HK-2 (cell line): ENCODE measurements around the gene GRID1.
"Not testable (repeated sequence)": the region's sequence is repeated elsewhere in the genome, so short reads cannot be mapped to it uniquely, and the experiment has no call there.

Experiments used
- DNase-seq: peaks from one replicate; pipeline ENCODE4 v3.0.0-alpha.2; 2018; ENCODE audit not compliant: unreplicated experiment

Gene GRID1

GRCh38 chr10:85874208-85874607 lies 492.4 kb downstream of the GRID1 start:
- DNase-seq = no peak

GRCh38 chr10:85873063-85873462 lies 493.5 kb downstream of the GRID1 start:
- no peak for DNase-seq

GRCh38 chr10:85868627-85869499 lies 497.7 kb downstream of the GRID1 start:
- DNase-seq = no peak

GRCh38 chr10:85864868-85865526 lies 501.6 kb downstream of the GRID1 start:
- DNase-seq = no peak

- DNase-seq = no peak
Measured at GRCh38 chr10:85864173-85864549, 502.4 kb downstream of the GRID1 start.

GRCh38 chr10:85863301-85864172 lies 503.1 kb downstream of the GRID1 start:
- DNase-seq = no peak

GRCh38 chr10:85862771-85863170 lies 503.8 kb downstream of the GRID1 start:
- DNase-seq = no peak

- no peak for DNase-seq
Measured at GRCh38 chr10:85861513-85862197, 504.9 kb downstream of the GRID1 start.

GRCh38 chr10:85859859-85860258 lies 506.7 kb downstream of the GRID1 start:
- no peak for DNase-seq

- DNase-seq = no peak
Measured at GRCh38 chr10:85858776-85859515, 507.6 kb downstream of the GRID1 start.

GRCh38 chr10:85857791-85858190 lies 508.8 kb downstream of the GRID1 start:
- no peak for DNase-seq

- no peak for DNase-seq
Measured at GRCh38 chr10:85857305-85857704, 509.3 kb downstream of the GRID1 start.

GRCh38 chr10:85851934-85852333 lies 514.7 kb downstream of the GRID1 start:
- no peak for DNase-seq

GRCh38 chr10:85851325-85851724 lies 515.3 kb downstream of the GRID1 start:
- no peak for DNase-seq

GRCh38 chr10:85850736-85851135 lies 515.9 kb downstream of the GRID1 start:
- no peak for DNase-seq

GRCh38 chr10:85849315-85849714 lies 517.3 kb downstream of the GRID1 start:
- DNase-seq = no peak

GRCh38 chr10:85848756-85849155 lies 517.8 kb downstream of the GRID1 start:
- DNase-seq = no peak

- DNase-seq = no peak
Measured at GRCh38 chr10:85847085-85847484, 519.5 kb downstream of the GRID1 start.

GRCh38 chr10:85838660-85839059 lies 527.9 kb downstream of the GRID1 start:
- not testable (repeated sequence) for DNase-seq

- DNase-seq = no peak
Measured at GRCh38 chr10:85832988-85833387, 533.6 kb downstream of the GRID1 start.

GRCh38 chr10:85831422-85831821 lies 535.2 kb downstream of the GRID1 start:
- DNase-seq = no peak
